GM18858 (cell line): ENCODE measurements around the gene SEMA6D.

Experiments used
- ATAC-seq: cut with Tn5 transposase; IDR thresholded peaks from one replicate; pipeline ENCODE4 v1.9.1; 2021; ENCODE audit not compliant: unreplicated experiment

The SEMA6D gene

GRCh38 chr15:47820057-47820746 is 102.9 kb downstream of the SEMA6D start:
- no peak for ATAC-seq

- ATAC-seq = no peak
These were observed 103.5 kb downstream of the SEMA6D start for GRCh38 chr15:47820747-47821319.

GRCh38 chr15:47822048-47822447 is 104.7 kb downstream of the SEMA6D start:
- no peak for ATAC-seq
